Airway epithelial cell (primary cell): ENCODE measurements around the gene NGEF. TPM values are rescaled to one million over a fixed set of nuclear protein-coding genes. Genes with fewer than 3 reads are reported as not detected.

Experiments
- total RNA-seq: library from RNA; depleted of rRNA; stranded (reverse); fragments of >200 nt; gene quantifications from 2 replicates; pipeline ENCODE4 v1.2.3, GENCODE V29; 2015

Gene NGEF, protein sequence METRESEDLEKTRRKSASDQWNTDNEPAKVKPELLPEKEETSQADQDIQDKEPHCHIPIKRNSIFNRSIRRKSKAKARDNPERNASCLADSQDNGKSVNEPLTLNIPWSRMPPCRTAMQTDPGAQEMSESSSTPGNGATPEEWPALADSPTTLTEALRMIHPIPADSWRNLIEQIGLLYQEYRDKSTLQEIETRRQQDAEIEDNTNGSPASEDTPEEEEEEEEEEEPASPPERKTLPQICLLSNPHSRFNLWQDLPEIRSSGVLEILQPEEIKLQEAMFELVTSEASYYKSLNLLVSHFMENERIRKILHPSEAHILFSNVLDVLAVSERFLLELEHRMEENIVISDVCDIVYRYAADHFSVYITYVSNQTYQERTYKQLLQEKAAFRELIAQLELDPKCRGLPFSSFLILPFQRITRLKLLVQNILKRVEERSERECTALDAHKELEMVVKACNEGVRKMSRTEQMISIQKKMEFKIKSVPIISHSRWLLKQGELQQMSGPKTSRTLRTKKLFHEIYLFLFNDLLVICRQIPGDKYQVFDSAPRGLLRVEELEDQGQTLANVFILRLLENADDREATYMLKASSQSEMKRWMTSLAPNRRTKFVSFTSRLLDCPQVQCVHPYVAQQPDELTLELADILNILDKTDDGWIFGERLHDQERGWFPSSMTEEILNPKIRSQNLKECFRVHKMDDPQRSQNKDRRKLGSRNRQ
- total RNA-seq = 3.6 and 7.6 TPM in 2 replicates

DNA sequence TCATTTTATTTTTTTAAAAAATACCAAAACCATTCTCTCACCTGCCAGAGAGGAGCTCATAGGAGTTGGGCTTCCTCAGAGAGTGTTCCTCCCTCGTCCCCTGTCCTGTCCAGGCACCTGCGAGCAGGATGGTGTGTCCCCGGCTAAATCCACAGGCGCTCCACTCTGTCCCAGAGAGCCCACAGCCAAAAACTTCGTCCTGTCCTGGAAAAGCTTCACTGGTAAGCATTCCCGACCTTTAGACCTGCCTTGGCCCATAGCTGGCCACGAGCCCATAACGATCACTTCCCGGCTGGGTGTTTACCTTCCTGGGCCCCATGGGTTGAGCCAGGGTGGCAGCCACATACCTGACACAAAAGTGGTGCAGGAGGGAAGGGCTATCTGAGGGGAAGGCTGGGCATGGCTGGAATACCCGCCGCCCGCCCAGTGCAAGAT lies at the start of gene NGEF:
TSS of gene NGEF (minus strand) at position 230 of the 435 bp plus-strand sequence. CDS start 38,366 bp downstream, outside the sequence.

DNA sequence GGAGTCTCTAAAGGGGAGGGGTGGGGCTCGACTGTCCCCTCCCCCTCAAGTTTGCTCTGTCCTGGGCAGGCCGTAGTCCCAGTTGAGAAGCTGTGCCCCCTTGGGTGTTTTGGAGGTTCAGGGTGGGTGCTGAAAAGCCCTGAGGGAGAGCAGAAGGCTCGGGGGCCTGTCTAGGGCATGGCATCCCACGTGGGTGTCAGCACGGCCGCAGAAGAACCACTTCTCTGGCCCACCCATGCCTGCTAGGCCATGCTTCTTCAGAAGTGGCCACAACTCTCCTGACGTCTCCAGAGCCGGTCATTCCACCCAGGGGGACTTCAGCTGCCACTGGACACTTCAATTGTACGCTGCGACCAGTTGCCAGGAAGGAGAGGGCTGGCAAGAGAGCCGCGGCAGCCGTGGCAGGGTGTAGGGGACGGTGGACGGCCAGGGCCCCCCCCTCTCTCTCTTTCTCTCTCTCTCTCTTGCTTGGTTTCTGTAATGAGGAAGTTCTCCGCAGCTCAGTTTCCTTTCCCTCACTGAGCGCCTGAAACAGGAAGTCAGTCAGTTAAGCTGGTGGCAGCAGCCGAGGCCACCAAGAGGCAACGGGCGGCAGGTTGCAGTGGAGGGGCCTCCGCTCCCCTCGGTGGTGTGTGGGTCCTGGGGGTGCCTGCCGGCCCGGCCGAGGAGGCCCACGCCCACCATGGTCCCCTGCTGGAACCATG lies 46.9 kb upstream of the NGEF start, which contains the start of gene INPP5D:
TSS of gene INPP5D (plus strand) at position 546 of the 704 bp plus-strand sequence. CDS start at position 683, 137 bp downstream.

DNA sequence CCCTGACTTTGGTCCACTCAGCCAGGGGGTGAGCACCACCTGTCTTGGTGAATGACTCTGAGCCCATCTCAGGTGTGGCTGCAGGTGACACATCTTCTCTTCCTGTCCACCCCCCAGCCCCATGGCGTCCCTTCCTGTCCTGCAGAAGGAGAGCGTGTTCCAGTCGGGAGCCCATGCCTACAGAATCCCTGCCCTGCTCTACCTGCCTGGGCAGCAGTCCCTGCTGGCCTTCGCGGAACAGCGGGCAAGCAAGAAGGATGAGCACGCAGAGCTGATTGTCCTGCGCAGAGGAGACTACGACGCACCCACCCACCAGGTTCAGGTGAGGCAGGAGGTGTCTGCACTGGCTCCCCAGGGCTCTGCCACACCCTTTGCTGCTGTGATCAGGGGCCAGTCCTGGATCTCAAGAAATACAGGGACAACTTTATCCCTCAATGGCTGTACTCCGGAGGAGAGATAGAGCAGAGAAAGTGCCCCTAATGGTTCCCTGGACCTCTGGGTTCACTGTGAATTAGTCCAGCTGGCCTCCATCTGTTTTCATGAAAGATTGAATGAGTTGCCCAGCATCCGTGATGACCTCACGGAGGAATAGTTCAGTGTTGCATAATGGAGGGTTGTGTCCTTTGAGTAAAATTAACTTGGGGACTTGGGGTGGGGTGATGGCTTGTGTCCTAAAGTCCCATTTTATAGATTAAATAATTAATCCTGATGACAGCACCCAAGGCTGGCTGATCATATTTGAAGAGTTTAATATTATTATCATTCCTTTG lies 19.7 kb upstream of the NGEF start, which contains the start of gene NEU2:
TSS of gene NEU2 (plus strand) at position 122 of the 770 bp plus-strand sequence. CDS start at position 122, 0 bp downstream.

DNA sequence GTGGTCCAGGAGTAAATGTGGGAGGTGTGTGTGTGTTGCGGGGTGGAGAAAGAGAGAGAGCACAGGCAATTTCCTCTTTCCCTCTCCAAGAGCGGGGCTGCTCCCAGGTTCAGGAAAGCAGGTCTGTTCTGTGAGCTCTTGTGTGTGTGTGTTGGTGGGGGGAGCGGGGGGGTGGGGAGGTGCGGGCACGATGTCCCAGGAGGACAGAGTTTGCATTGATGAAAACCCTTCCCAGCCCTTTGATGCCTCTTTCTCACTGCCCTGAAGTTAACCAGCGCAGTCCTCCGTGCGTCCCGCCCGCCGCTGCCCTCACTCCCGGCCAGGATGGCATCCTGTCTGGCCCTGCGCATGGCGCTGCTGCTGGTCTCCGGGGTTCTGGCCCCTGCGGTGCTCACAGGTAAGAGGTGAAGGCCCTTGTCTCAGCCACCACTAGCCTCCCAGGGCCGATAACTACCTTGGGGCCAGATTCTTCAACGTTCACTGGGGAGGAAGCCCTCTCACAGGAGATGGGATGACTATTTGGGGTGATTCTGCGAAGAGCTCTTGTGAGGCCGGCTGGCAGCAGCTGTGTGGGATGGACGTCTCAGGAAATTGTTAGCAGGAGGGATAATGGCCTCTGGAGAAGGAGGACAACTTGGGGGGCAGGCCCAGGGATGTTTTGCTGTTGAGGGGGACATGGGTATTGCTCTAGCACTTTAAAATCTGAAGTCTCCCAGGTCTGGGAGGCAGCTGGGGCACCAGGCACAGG lies 142.9 kb downstream of the NGEF start, which contains the start of gene SNORC:
TSS of gene SNORC (plus strand) at position 247 of the 748 bp plus-strand sequence. CDS start at position 325, 78 bp downstream.

Other genes with a start within 250 kb of the NGEF start
- gene KCNJ13, start 236.7 kb downstream of the NGEF start, total RNA-seq = not detected in 2 replicates
- gene SNORC, start 143.0 kb downstream of the NGEF start, total RNA-seq = 0.88 and 1.4 TPM in 2 replicates
- gene NEU2, start 19.4 kb upstream of the NGEF start, total RNA-seq = not detected in 2 replicates
- gene INPP5D, start 47.1 kb upstream of the NGEF start, total RNA-seq = 24.9 and 33.6 TPM in 2 replicates
- gene ATG16L1, start 238.4 kb upstream of the NGEF start, total RNA-seq = 22.7 and 23.7 TPM in 2 replicates